GM10266 (cell line): ENCODE measurements around the gene WDR81.
"Not testable (repeated sequence)": the region's sequence is repeated elsewhere in the genome, so short reads cannot be mapped to it uniquely, and the experiment has no call there.

ENCODE experiments used
- DNase-seq: peaks from one replicate; pipeline ENCODE4 v3.0.0; 2012; ENCODE audit errors: extremely low spot score
- TF ChIP-seq, protein P1 (sequence below): IDR thresholded peaks from 2 replicates; pipeline ENCODE4 v1.5.1; 2012; ENCODE audit warnings: mild to moderate bottlenecking, low read depth; ENCODE audit not compliant: control insufficient read depth, insufficient read depth; ENCODE audit errors: missing control alignments

The WDR81 gene

DNA sequence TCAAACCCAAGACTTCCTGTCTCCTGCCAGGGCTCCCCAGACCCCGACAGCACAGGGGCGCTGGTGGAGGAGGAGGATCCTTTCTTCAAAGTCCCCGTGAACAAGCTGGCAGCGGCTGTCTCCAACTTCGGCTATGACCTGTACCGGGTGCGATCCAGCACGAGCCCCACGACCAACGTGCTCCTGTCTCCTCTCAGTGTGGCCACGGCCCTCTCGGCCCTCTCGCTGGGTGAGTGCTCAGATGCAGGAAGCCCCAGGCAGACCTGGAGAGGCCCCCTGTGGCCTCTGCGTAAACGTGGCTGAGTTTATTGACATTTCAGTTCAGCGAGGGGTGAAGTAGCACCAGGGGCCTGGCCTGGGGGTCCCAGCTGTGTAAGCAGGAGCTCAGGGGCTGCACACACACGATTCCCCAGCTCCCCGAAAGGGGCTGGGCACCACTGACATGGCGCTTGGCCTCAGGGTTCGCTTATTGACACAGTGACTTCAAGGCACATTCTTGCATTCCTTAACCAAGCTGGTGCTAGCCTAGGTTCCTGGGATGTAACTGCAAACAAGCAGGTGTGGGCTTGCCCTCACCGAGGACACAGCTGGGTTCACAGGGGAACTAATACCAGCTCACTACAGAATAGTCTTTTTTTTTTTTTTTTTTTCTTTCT is 45.4 kb downstream of the WDR81 start:
- DNase-seq, result no peak
- TF ChIP-seq, protein P1, sequence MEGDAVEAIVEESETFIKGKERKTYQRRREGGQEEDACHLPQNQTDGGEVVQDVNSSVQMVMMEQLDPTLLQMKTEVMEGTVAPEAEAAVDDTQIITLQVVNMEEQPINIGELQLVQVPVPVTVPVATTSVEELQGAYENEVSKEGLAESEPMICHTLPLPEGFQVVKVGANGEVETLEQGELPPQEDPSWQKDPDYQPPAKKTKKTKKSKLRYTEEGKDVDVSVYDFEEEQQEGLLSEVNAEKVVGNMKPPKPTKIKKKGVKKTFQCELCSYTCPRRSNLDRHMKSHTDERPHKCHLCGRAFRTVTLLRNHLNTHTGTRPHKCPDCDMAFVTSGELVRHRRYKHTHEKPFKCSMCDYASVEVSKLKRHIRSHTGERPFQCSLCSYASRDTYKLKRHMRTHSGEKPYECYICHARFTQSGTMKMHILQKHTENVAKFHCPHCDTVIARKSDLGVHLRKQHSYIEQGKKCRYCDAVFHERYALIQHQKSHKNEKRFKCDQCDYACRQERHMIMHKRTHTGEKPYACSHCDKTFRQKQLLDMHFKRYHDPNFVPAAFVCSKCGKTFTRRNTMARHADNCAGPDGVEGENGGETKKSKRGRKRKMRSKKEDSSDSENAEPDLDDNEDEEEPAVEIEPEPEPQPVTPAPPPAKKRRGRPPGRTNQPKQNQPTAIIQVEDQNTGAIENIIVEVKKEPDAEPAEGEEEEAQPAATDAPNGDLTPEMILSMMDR, result no peak

DNA sequence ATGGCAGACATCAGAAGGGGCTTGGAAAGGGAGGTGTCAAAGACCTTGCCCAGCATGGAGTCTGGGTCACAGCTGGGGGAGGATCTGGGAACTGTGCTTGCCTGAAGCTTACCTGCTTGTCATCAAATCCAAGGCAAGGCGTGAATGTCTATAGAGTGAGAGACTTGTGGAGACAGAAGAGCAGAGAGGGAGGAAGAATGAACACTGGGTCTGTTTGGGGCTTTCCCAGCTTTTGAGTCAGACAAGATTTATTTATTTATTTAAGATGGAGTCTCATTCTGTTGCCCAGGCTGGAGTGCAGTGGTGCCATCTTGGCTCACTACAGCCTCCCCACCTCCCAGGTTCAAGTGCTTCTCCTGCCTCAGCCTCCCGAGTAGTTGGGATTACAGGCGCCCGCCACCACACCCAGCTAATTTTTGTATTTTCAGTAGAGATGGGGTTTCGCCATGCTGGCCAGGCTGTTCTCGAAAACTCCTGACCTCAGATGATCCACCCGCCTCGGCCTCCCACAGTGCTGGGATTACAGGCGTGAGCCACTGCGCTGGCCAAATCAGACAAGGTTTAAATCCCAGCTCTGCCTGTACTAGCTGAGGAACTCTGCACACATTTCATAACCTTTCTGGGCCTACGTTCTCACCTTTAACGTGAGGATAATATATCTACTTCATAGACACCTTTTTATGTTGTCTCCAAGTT is 48.6 kb downstream of the WDR81 start:
- DNase-seq, result not testable (repeated sequence)

DNA sequence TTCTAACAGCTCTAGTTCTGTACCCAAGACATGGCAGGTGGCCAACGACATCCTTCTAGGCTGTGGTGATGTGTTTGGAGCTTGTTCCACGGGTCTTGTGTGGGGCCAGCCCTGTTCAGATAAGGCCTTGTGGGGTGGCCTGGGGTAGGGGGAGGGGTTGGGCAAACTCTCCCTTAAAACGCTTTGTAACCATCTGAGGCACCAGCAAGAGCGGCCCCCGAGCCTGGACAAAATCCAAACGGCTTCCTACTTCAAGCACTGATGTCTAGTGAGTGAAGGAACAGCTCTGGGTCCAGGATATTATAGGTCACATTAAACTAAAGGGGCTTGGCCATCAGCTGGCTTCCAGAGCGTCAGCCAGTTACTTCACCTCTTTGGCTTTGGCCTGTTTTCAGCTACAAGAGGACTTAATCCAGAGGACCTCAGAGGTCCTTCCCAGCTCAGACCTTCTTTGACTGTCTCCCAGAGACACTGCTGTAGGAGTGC is 49.2 kb downstream of the WDR81 start:
- no peak for DNase-seq
- TF ChIP-seq, protein P1, result no peak

DNA sequence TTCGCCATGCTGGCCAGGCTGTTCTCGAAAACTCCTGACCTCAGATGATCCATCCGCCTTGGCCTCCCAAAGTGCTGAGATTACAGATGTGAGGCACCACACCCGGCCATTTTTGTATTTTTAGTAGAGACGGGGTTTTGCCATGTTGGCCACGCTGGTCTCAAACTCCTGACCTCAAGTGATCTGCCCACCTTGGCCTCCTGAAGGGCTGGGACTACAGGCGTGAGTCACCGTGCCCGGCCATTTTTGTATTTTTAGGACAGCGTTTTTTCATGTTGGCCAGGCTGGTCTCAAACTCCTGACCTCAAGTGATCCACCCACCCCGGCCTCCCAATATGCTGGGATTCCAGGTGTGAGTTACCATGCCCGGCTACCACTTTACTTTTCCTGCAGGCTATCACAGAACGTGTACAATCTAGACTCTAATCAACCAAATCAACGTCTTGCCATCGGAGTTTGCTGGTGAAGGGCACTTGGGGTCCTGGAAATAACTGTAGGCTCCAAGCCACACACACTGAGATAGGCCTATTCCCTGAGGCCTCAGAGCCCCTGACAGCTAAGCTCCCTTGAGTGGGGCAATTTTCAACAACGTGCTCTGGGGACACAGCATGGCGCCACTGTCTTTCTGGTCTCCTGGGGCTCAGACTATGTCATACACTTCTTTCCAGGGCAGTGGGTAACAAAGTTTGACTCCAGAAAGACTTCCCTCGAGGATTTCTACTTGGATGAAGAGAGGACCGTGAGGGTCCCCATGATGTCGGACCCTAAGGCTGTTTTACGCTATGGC is 50.1 kb downstream of the WDR81 start:
- DNase-seq, result no peak
- TF ChIP-seq, protein P1, result no peak

DNA sequence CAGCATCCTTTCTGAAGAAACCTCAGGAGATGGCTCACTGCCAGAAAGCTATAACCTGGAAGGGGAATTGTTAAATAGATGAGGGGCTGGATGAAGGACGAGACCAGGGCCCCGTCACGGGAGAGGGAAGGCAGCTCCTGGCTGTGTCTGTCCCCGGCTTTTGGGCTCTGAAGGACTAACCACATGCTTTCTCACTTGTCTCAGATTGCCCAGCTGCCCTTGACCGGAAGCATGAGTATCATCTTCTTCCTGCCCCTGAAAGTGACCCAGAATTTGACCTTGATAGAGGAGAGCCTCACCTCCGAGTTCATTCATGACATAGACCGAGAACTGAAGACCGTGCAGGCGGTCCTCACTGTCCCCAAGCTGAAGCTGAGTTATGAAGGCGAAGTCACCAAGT is 51.8 kb downstream of the WDR81 start:
- no peak for DNase-seq
- TF ChIP-seq, protein P1, result no peak

DNA sequence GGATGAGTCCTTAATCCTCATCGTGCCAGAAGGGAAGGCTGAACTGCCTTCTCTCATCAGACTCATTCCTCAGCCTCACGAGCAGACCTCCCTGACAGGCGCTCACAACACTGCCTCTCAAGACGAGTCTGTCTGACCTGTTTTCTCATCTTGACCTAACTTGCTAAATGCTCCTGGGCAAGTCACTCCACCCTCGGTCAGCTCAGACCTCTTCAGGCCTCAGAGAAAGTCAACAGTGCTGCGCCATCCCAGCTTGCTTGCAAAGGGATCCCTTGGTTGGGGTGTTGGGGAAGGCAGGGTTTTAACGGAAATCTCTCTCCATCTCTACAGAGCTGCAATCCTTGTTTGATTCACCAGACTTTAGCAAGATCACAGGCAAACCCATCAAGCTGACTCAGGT is 52.4 kb downstream of the WDR81 start:
- DNase-seq, result no peak
- TF ChIP-seq, protein P1, result no peak

DNA sequence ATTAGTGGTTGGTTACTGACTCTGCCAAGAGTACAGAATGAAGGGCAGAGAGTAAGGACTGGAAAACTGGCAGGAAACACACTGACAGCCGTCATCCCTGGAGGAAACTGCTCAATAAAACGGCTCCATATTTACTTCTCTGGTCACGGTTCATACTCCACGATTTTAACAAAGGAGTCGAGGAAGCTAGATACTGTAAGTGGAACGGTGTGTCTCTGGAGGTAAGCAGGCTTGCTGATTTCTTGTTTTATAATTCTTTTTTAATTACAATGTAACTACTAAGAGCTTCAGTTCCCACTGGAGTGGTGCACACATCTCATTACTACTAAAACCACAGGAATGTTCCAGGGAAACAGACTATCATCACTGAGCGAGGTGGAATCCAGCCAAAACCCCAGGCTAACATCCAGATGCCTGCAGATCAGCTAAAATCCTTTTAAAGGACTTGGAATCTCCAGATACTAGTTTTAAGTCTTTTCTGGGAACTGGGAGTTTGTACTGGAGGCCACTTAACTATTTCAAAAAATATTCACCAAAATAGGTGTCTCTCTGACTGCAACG is 55.1 kb downstream of the WDR81 start:
- no peak for DNase-seq
- TF ChIP-seq, protein P1, result no peak
